ENCODE data around the gene MRGPRG. TPM values are rescaled to one million over a fixed set of nuclear protein-coding genes. Genes with fewer than 3 reads are reported as not detected.

The MRGPRG gene
- total RNA-seq, 1 experiment from 2014 or later: not detected

DNA sequence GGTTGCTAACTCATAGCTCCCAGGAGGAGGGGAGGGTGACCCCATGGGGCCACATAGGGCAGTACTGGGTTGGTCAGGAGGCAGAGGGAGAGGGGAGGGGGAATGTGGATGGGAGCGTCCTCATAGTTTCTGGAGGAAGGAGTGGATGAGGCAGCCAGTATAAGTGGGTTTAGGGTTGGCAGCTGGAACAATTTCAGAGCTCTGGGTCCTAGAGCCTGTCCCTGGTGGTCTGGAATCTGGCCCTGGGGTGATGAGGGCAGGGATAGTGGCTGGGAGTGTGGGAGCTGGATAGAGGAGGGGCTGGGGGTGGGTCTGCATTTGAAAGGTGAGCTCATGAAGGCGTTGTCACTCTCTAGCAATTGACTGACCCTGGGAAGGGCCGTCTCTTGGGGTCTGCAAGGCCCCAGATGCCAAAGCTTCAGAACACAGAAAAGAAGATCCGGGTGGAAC lies 5.3 kb upstream of the MRGPRG start:
- DNase-seq: no peak
- Histone ChIP-seq H3F3A (ENCODE audit: insufficient read depth, low read depth) (no peaks in the 10 kb centered on the region), H3K27me3 (ENCODE audit: insufficient read depth, low read depth) (peaks cover 32% of the 10 kb centered on the region)

DNA sequence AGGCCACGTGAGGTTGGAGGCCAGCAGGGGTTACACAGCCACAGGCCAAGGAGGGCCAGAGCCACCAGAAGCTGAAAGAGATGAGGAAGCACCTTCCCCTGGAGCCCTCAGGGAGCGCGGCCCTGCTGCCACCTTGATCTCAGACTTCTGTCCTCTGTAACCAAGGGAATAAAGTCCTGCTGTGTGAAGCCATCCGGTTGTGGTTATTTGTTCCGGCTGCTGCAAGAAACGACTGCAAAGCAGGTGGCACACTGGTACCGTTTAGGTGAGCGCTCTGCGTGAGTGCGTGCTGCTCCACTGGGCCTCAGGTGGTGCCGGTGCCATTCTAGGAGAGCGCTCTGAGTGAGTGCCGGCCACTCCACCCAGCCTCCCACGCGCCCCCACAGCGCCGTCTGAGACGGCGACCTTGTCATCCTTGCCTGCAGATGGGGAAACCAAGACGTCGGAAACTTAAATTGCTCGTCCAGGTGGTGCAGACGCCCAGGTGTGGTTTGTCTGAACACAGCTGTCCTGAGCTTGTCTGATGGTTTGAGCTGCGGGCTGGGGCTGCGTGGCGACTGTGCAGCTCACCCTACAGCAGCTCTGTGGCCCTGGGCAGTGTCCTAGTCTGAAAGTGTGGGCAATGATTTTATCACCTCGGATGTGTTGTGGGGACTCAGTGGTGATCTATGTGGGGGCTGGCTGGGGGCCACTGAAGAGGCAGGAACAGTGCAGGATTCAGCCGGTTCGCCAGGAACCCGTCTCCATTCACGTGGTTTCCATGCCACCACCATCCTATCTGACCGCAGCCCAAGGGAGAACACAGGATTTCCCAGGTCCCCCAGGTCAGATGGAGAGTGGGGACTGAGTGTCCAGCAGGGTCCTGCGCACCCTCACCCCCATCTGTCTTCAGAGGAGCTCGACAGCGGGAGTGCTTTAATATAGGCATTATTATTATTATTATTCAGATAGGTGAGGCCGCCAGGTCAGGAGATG lies 4.6 kb upstream of the MRGPRG start:
- TF ChIP-seq, protein P1, sequence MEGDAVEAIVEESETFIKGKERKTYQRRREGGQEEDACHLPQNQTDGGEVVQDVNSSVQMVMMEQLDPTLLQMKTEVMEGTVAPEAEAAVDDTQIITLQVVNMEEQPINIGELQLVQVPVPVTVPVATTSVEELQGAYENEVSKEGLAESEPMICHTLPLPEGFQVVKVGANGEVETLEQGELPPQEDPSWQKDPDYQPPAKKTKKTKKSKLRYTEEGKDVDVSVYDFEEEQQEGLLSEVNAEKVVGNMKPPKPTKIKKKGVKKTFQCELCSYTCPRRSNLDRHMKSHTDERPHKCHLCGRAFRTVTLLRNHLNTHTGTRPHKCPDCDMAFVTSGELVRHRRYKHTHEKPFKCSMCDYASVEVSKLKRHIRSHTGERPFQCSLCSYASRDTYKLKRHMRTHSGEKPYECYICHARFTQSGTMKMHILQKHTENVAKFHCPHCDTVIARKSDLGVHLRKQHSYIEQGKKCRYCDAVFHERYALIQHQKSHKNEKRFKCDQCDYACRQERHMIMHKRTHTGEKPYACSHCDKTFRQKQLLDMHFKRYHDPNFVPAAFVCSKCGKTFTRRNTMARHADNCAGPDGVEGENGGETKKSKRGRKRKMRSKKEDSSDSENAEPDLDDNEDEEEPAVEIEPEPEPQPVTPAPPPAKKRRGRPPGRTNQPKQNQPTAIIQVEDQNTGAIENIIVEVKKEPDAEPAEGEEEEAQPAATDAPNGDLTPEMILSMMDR (conservative IDR thresholded peaks at IDR 0.05): no peak
- no peak for TF ChIP-seq EZH2 (IDR thresholded peaks at IDR 0.05; ENCODE audit: low read depth)
- Histone ChIP-seq H3K27ac (no peak overlapping the region), H3K27me3 (ENCODE audit: insufficient read depth, low read depth) (peaks cover 32% of the 10 kb centered on the region), H2AFZ (no peak overlapping the region), H3F3A (ENCODE audit: insufficient read depth, low read depth) (no peaks in the 10 kb centered on the region), H3K79me2 (ENCODE audit: low read depth) (no peaks in the 10 kb centered on the region), H3K36me3 (ENCODE audit: low read depth) (no peaks in the 10 kb centered on the region), H3K9me2 (ENCODE audit: insufficient read depth) (no peaks in the 10 kb centered on the region), H3K4me1 (replicated peaks; ENCODE audit: insufficient read depth) (no peaks in the 10 kb centered on the region), H3K4me2 (no peak overlapping the region), H4K20me1 (ENCODE audit: insufficient read depth) (no peaks in the 10 kb centered on the region), H3K4me3 (no peak overlapping the region), H3K9me3 (ENCODE audit: insufficient read depth, low read depth) (no peaks in the 10 kb centered on the region)
- BruUV-seq (replicated peaks): no TSS peak
- intact Hi-C loops (cut with micrococcal nuclease; ENCODE audit: unreplicated experiment): no loop called here
- POLR2A ChIA-PET (ENCODE audit: unreplicated experiment): no interaction called here
- no peak for DNase-seq
- CTCF ChIA-PET: interaction anchor here (0.8 kb wide), 1 partner anchor 185 kb away, joined by 3 read pairs; no protein-coding TSS in a partner anchor

More for the DNA sequence above, 5.3 kb upstream of the MRGPRG start:
- H3K9me2 ChIP-seq (ENCODE audit: insufficient read depth): no peaks in the 10 kb centered on the region
- ChIA-PET POLR2A (ENCODE audit: unreplicated experiment) (no interaction called here), CTCF (interaction anchor here (0.6 kb wide), 1 partner anchor 322 kb away, joined by 4 read pairs; a partner anchor contains a TSS)
- H3K79me2 ChIP-seq (ENCODE audit: low read depth): no peaks in the 10 kb centered on the region
- H3K4me3 ChIP-seq: no peak overlapping the region
- BruUV-seq (replicated peaks): no TSS peak
- intact Hi-C loops (cut with micrococcal nuclease; ENCODE audit: unreplicated experiment): no loop called here
- no peak overlapping the region for H2AFZ ChIP-seq
- no peaks in the 10 kb centered on the region for H3K36me3 ChIP-seq (ENCODE audit: low read depth)
- no peak overlapping the region for H3K4me2 ChIP-seq
- no peaks in the 10 kb centered on the region for H3K4me1 ChIP-seq (replicated peaks; ENCODE audit: insufficient read depth)
- TF ChIP-seq EZH2 (IDR thresholded peaks at IDR 0.05; ENCODE audit: low read depth): no peak
- TF ChIP-seq, protein P1 (conservative IDR thresholded peaks at IDR 0.05): no peak
- H3K27ac ChIP-seq: no peak overlapping the region
- H3K9me3 ChIP-seq (ENCODE audit: insufficient read depth, low read depth): no peaks in the 10 kb centered on the region
- no peaks in the 10 kb centered on the region for H4K20me1 ChIP-seq (ENCODE audit: insufficient read depth)

DNA sequence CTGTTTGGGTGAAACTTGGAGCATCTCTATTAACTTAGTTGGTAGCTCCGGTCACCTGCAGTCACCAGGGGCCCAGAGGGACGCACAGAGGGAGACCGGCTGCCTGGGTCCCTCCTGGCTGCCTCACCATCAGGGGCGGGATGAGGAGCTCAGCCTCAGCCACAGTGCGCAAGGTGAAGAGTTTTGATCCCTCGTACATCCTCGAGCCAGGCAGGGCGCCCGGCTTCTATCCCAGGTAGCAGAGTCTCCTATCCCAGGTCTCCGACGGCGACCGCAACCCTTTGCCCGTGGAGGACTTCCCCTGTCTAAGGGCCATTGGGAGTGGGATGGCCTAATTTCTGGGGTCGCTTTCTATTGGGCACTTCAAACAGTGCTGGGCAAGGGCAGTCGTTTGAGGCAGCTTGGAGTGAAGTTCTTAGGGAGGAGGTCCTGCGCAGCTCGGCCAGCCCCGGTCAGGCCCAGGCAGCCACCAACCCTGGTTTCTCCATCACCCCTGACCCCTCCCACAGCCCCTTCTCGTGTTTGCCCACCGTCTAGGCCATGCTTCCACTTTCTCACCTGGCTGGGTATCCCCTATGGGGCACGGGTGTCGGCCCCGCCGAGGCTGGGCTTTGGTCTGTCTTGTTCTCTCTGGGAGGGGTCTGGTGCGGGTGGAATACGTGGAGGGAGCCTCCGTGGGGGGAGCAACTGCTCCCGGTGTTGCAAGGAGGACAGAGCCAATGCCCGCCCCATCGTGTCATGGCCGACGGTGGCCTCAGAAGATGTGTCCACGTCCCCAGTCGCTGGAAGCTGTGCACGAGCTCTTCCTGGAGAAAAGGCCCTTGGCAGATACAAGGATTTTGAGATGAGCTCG lies 3.6 kb upstream of the MRGPRG start:
- ChIA-PET POLR2A (ENCODE audit: unreplicated experiment) (no interaction called here), CTCF (interaction anchor here (0.8 kb wide), 1 partner anchor 186 kb away, joined by 3 read pairs; no protein-coding TSS in a partner anchor)
- Histone ChIP-seq H3K9me2 (ENCODE audit: insufficient read depth) (no peaks in the 10 kb centered on the region), H3K4me1 (replicated peaks; ENCODE audit: insufficient read depth) (no peaks in the 10 kb centered on the region), H3K4me2 (no peak overlapping the region), H4K20me1 (ENCODE audit: insufficient read depth) (no peaks in the 10 kb centered on the region), H3K4me3 (no peak overlapping the region), H2AFZ (no peak overlapping the region), H3K27me3 (ENCODE audit: insufficient read depth, low read depth) (peaks cover 32% of the 10 kb centered on the region), H3K79me2 (ENCODE audit: low read depth) (no peaks in the 10 kb centered on the region), H3K27ac (no peak overlapping the region), H3K9me3 (ENCODE audit: insufficient read depth, low read depth) (no peaks in the 10 kb centered on the region), H3F3A (ENCODE audit: insufficient read depth, low read depth) (no peaks in the 10 kb centered on the region), H3K36me3 (ENCODE audit: low read depth) (no peaks in the 10 kb centered on the region)
- DNase-seq: no peak
- TF ChIP-seq, protein P1 (conservative IDR thresholded peaks at IDR 0.05): no peak
- no peak for TF ChIP-seq EZH2 (IDR thresholded peaks at IDR 0.05; ENCODE audit: low read depth)
- BruUV-seq (replicated peaks): no TSS peak
- intact Hi-C loops (cut with micrococcal nuclease; ENCODE audit: unreplicated experiment): no loop called here

All from PC-9 (cell line).